ENCODE results near the gene ZSWIM5.
"Not testable (repeated sequence)": the region's sequence is repeated elsewhere in the genome, so short reads cannot be mapped to it uniquely, and the experiment has no call there.

DNA sequence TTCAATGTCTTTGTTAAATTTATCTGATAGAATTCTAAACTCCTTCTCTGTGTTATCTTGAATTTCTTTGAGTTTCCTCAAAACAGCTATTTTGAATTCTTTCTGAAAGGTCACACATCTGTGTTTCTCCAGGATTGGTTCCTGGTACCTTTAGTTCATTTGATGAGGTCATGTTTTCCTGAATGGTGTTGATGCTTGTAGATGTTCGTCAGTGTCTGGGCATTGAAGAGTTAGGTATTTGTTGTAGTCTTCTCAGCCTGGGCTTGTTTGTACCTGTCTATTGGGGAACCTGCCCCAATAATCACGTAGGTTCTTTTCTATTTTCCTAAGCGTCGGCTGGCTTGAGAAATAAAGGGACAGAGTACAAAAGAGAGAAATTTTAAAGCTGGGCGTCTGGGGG, 129.4 kb downstream of the ZSWIM5 start:
- TF ChIP-seq, protein P1, sequence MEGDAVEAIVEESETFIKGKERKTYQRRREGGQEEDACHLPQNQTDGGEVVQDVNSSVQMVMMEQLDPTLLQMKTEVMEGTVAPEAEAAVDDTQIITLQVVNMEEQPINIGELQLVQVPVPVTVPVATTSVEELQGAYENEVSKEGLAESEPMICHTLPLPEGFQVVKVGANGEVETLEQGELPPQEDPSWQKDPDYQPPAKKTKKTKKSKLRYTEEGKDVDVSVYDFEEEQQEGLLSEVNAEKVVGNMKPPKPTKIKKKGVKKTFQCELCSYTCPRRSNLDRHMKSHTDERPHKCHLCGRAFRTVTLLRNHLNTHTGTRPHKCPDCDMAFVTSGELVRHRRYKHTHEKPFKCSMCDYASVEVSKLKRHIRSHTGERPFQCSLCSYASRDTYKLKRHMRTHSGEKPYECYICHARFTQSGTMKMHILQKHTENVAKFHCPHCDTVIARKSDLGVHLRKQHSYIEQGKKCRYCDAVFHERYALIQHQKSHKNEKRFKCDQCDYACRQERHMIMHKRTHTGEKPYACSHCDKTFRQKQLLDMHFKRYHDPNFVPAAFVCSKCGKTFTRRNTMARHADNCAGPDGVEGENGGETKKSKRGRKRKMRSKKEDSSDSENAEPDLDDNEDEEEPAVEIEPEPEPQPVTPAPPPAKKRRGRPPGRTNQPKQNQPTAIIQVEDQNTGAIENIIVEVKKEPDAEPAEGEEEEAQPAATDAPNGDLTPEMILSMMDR (conservative IDR thresholded peaks at IDR 0.05 in 1 of 2, IDR thresholded peaks at IDR 0.05 in 1 of 2; ENCODE audit: extremely low read depth in 1 of 2, insufficient read depth in 1 of 2, low read depth in 1 of 2, low read length in 2 of 2), result not testable (repeated sequence)
- TF ChIP-seq EZH2 (IDR thresholded peaks at IDR 0.05; ENCODE audit: borderline replicate concordance, low read length), result not testable (repeated sequence)
